HG03460 (cell line): ENCODE results near the gene CCDC106.

ENCODE experiments used
- ATAC-seq: cut with Tn5 transposase; IDR thresholded peaks from one replicate; pipeline ENCODE4 v1.9.1; 2021; ENCODE audit not compliant: unreplicated experiment

Gene CCDC106

GRCh38 chr19:55666343-55667005 is 18.5 kb downstream of the CCDC106 start:
- no peak for ATAC-seq

GRCh38 chr19:55667006-55667381 is 19.0 kb downstream of the CCDC106 start:
- ATAC-seq, result no peak

GRCh38 chr19:55667511-55667910 is 19.5 kb downstream of the CCDC106 start:
- no peak for ATAC-seq

- ATAC-seq, result no peak
Measured at GRCh38 chr19:55667958-55668357, 19.9 kb downstream of the CCDC106 start.

- ATAC-seq, result no peak
Measured at GRCh38 chr19:55668603-55669348, 20.8 kb downstream of the CCDC106 start.

- no peak for ATAC-seq
Measured at GRCh38 chr19:55669418-55670279, 21.6 kb downstream of the CCDC106 start.

- no peak for ATAC-seq
Measured at GRCh38 chr19:55670280-55671053, 22.5 kb downstream of the CCDC106 start.

GRCh38 chr19:55671054-55671378 is 23.0 kb downstream of the CCDC106 start:
- no peak for ATAC-seq

GRCh38 chr19:55672418-55672817 is 24.4 kb downstream of the CCDC106 start:
- no peak for ATAC-seq

GRCh38 chr19:55673465-55673864 is 25.5 kb downstream of the CCDC106 start:
- ATAC-seq, result no peak

GRCh38 chr19:55673889-55674288 is 25.9 kb downstream of the CCDC106 start:
- ATAC-seq, result no peak

- ATAC-seq, result no peak
Measured at GRCh38 chr19:55674459-55674840, 26.4 kb downstream of the CCDC106 start.

- ATAC-seq, result peak; percentile 63
Measured at GRCh38 chr19:55674841-55675660, 27.0 kb downstream of the CCDC106 start, which contains the start of gene EPN1. EPN1 (plus strand) TSS chr19:55675226; CDS start chr19:55678628, 3,402 bp downstream.

GRCh38 chr19:55675661-55676354 is 27.8 kb downstream of the CCDC106 start:
- no peak for ATAC-seq

GRCh38 chr19:55676383-55676782 is 28.4 kb downstream of the CCDC106 start:
- no peak for ATAC-seq

GRCh38 chr19:55676889-55677505 is 29.0 kb downstream of the CCDC106 start:
- no peak for ATAC-seq

- ATAC-seq, result no peak
Measured at GRCh38 chr19:55677572-55678028, 29.6 kb downstream of the CCDC106 start.

GRCh38 chr19:55678121-55678671 is 30.2 kb downstream of the CCDC106 start:
- peak; percentile 68 for ATAC-seq
